Measurements from ENCODE around the gene EXOSC7. TPM values are rescaled to one million over a fixed set of nuclear protein-coding genes. Genes with fewer than 3 reads are reported as not detected.
"Not testable (repeated sequence)": the region's sequence is repeated elsewhere in the genome, so short reads cannot be mapped to it uniquely, and the experiment has no call there.

Gene EXOSC7
- total RNA-seq, 6 donors from 2014 or later: 35.8 to 55.5 (median 41.1) TPM

GRCh38 chr3:44942202-44942921 lies 33.7 kb upstream of the EXOSC7 start:
- no peak for DNase-seq
- Histone ChIP-seq H3K36me3 (peaks cover 0 to 67% (median 45%) of the 10 kb centered on the region in 4 donors), H3K9me3 (no peaks in the 10 kb centered on the region), H3K27me3 (no peaks in the 10 kb centered on the region), H3K4me3 (no peak overlapping the region), H3K27ac (no peak overlapping the region), H3K4me1 (peaks cover 22 to 32% (median 23%) of the 10 kb centered on the region in 4 donors)
- WGBS, 2 donors: 81 to 90% methylated on average over 9 of the region's 9 CpGs
- ATAC-seq (ENCODE audit: low FRiP score in 2 of 2): no peak
- TF ChIP-seq POLR2A (IDR thresholded peaks at IDR 0.05): no peak
- TF ChIP-seq CTCF (IDR thresholded peaks at IDR 0.05): no peak
- no peak for TF ChIP-seq EP300 (IDR thresholded peaks at IDR 0.05)
- TF ChIP-seq POLR2AphosphoS5 (IDR thresholded peaks at IDR 0.05): no peak

GRCh38 chr3:44948239-44948638 lies 27.8 kb upstream of the EXOSC7 start:
- Histone ChIP-seq H3K9me3 (no peaks in the 10 kb centered on the region), H3K4me3 (no peak overlapping the region), H3K27me3 (no peaks in the 10 kb centered on the region), H3K4me1 (peaks cover 0 to 4% (median 2%) of the 10 kb centered on the region in 4 donors), H3K36me3 (peaks cover 0 to 28% (median 15%) of the 10 kb centered on the region in 4 donors), H3K27ac (no peak overlapping the region)
- no peak for ATAC-seq (ENCODE audit: low FRiP score in 2 of 2)
- DNase-seq: no peak
- 96 to 98% methylated on average over 3 of the region's 3 CpGs for WGBS, 2 donors
- no peak for TF ChIP-seq EP300 (IDR thresholded peaks at IDR 0.05)
- no peak for TF ChIP-seq POLR2AphosphoS5 (IDR thresholded peaks at IDR 0.05)
- no peak for TF ChIP-seq POLR2A (IDR thresholded peaks at IDR 0.05)
- no peak for TF ChIP-seq CTCF (IDR thresholded peaks at IDR 0.05)

GRCh38 chr3:44949770-44950169 lies 26.3 kb upstream of the EXOSC7 start:
- DNase-seq; H3K9me3 ChIP-seq; H3K4me3 ChIP-seq; H3K27ac ChIP-seq; ATAC-seq (ENCODE audit: low FRiP score in 2 of 2); H3K27me3 ChIP-seq: not testable (repeated sequence)
- peaks cover 0 to 22% (median 7%) of the 10 kb centered on the region in 4 donors for H3K36me3 ChIP-seq
- 99 to 100% methylated on average over 4 of the region's 4 CpGs for WGBS, 2 donors
- peaks cover 3 to 10% (median 7%) of the 10 kb centered on the region in 4 donors for H3K4me1 ChIP-seq

GRCh38 chr3:44950275-44950734 lies 25.7 kb upstream of the EXOSC7 start:
- DNase-seq: no peak
- H3K27me3 ChIP-seq: no peaks in the 10 kb centered on the region
- WGBS, 2 donors: 86 to 95% methylated on average over 2 of the region's 2 CpGs
- ATAC-seq (ENCODE audit: low FRiP score in 2 of 2): no peak
- peaks cover 0 to 17% (median 3%) of the 10 kb centered on the region in 4 donors for H3K36me3 ChIP-seq
- no peak overlapping the region for H3K4me3 ChIP-seq
- H3K27ac ChIP-seq: no peak overlapping the region
- peaks cover 6 to 16% (median 12%) of the 10 kb centered on the region in 4 donors for H3K4me1 ChIP-seq
- no peaks in the 10 kb centered on the region for H3K9me3 ChIP-seq
- TF ChIP-seq EP300 (IDR thresholded peaks at IDR 0.05) (no peak), POLR2AphosphoS5 (IDR thresholded peaks at IDR 0.05) (no peak), CTCF (IDR thresholded peaks at IDR 0.05) (no peak), POLR2A (IDR thresholded peaks at IDR 0.05) (no peak)

- Histone ChIP-seq H3K36me3 (peaks cover 0 to 19% (median 3%) of the 10 kb centered on the region in 4 donors), H3K27ac (no peak overlapping the region), H3K27me3 (no peaks in the 10 kb centered on the region), H3K4me3 (no peak overlapping the region), H3K9me3 (no peaks in the 10 kb centered on the region), H3K4me1 (peaks cover 22 to 32% (median 23%) of the 10 kb centered on the region in 4 donors)
- no peak for ATAC-seq (ENCODE audit: low FRiP score in 2 of 2)
- 96 to 100% methylated on average over 3 of the region's 3 CpGs for WGBS, 2 donors
- TF ChIP-seq POLR2AphosphoS5 (IDR thresholded peaks at IDR 0.05) (no peak), CTCF (IDR thresholded peaks at IDR 0.05) (no peak), POLR2A (IDR thresholded peaks at IDR 0.05) (no peak), EP300 (IDR thresholded peaks at IDR 0.05) (no peak)
- no peak for DNase-seq
Observed at GRCh38 chr3:44952689-44953088, 23.4 kb upstream of the EXOSC7 start.
